ENCODE data around the gene KPNB1.

KPNB1 gene

GRCh38 chr17:47711366-47712099 lies 61.8 kb downstream of the KPNB1 start:
- no peak for DNase-seq (ENCODE audit: low spot score)

- DNase-seq (ENCODE audit: low spot score), result no peak
These were observed 62.8 kb downstream of the KPNB1 start for GRCh38 chr17:47712330-47713023.

- no peak for DNase-seq (ENCODE audit: low spot score)
These were observed 64.4 kb downstream of the KPNB1 start for GRCh38 chr17:47713980-47714700.

- no peak for DNase-seq (ENCODE audit: low spot score)
These were observed 65.2 kb downstream of the KPNB1 start for GRCh38 chr17:47714773-47715396.

- DNase-seq (ENCODE audit: low spot score), result no peak
These were observed 66.1 kb downstream of the KPNB1 start for GRCh38 chr17:47715669-47716325.

- DNase-seq (ENCODE audit: low spot score), result no peak
These were observed 66.7 kb downstream of the KPNB1 start for GRCh38 chr17:47716375-47716774.

GRCh38 chr17:47717261-47717697 lies 67.6 kb downstream of the KPNB1 start:
- no peak for DNase-seq (ENCODE audit: low spot score)

- DNase-seq (ENCODE audit: low spot score), result no peak
These were observed 68.4 kb downstream of the KPNB1 start for GRCh38 chr17:47717979-47718621.

GRCh38 chr17:47718634-47719405 lies 69.1 kb downstream of the KPNB1 start:
- no peak for DNase-seq (ENCODE audit: low spot score)

- DNase-seq (ENCODE audit: low spot score), result no peak
These were observed 69.9 kb downstream of the KPNB1 start for GRCh38 chr17:47719411-47720152.

GRCh38 chr17:47720196-47720595 lies 70.5 kb downstream of the KPNB1 start:
- no peak for DNase-seq (ENCODE audit: low spot score)

- no peak for DNase-seq (ENCODE audit: low spot score)
These were observed 71.2 kb downstream of the KPNB1 start for GRCh38 chr17:47720754-47721533.

- DNase-seq (ENCODE audit: low spot score), result no peak
These were observed 72.0 kb downstream of the KPNB1 start for GRCh38 chr17:47721725-47722124.

GRCh38 chr17:47724705-47725104 lies 75.0 kb downstream of the KPNB1 start:
- no peak for DNase-seq (ENCODE audit: low spot score)

GRCh38 chr17:47725446-47726111 lies 75.9 kb downstream of the KPNB1 start:
- DNase-seq (ENCODE audit: low spot score), result no peak

GRCh38 chr17:47726796-47727703 lies 77.3 kb downstream of the KPNB1 start:
- no peak for DNase-seq (ENCODE audit: low spot score)

- DNase-seq (ENCODE audit: low spot score), result no peak
These were observed 78.0 kb downstream of the KPNB1 start for GRCh38 chr17:47727704-47728036.
